ENCODE measurements around the gene DNM2.
"Not testable (repeated sequence)": the region's sequence is repeated elsewhere in the genome, so short reads cannot be mapped to it uniquely, and the experiment has no call there.

Gene DNM2

GRCh38 chr19:10727685-10728201 is 9.9 kb downstream of the DNM2 start:
- DNase-seq: no peak

GRCh38 chr19:10729411-10729810 is 11.5 kb downstream of the DNM2 start:
- DNase-seq: no peak

GRCh38 chr19:10730932-10731331 is 13.1 kb downstream of the DNM2 start:
- DNase-seq: no peak

- no peak for DNase-seq
Observed at GRCh38 chr19:10735741-10736140, 17.9 kb downstream of the DNM2 start.

- DNase-seq: no peak
Observed at GRCh38 chr19:10736189-10736588, 18.3 kb downstream of the DNM2 start.

- no peak for DNase-seq
Observed at GRCh38 chr19:10736916-10737551, 19.2 kb downstream of the DNM2 start.

- DNase-seq: no peak
Observed at GRCh38 chr19:10737722-10738121, 19.8 kb downstream of the DNM2 start.

- no peak for DNase-seq
Observed at GRCh38 chr19:10740798-10741197, 22.9 kb downstream of the DNM2 start.

- no peak for DNase-seq
Observed at GRCh38 chr19:10742476-10742875, 24.6 kb downstream of the DNM2 start.

GRCh38 chr19:10744253-10744798 is 26.4 kb downstream of the DNM2 start:
- DNase-seq: no peak

GRCh38 chr19:10744801-10745293 is 27.0 kb downstream of the DNM2 start:
- DNase-seq: no peak

- DNase-seq: not testable (repeated sequence)
Observed at GRCh38 chr19:10746437-10746836, 28.6 kb downstream of the DNM2 start.

- DNase-seq: no peak
Observed at GRCh38 chr19:10747271-10747670, 29.4 kb downstream of the DNM2 start.

GRCh38 chr19:10747674-10748073 is 29.8 kb downstream of the DNM2 start:
- DNase-seq: no peak

GRCh38 chr19:10748195-10748926 is 30.5 kb downstream of the DNM2 start:
- DNase-seq: no peak

GRCh38 chr19:10748927-10749434 is 31.1 kb downstream of the DNM2 start:
- peak; percentile 97 for DNase-seq

GRCh38 chr19:10749435-10750384 is 31.8 kb downstream of the DNM2 start:
- DNase-seq: peak; percentile 47

GRCh38 chr19:10751109-10751953 is 33.5 kb downstream of the DNM2 start:
- DNase-seq: peak; percentile 44

- peak; percentile 20 for DNase-seq
Observed at GRCh38 chr19:10752237-10752912, 34.5 kb downstream of the DNM2 start.

GRCh38 chr19:10752913-10753704 is 35.2 kb downstream of the DNM2 start:
- DNase-seq: no peak
